Stimulated activated CD8-positive, alpha-beta memory T cell treated with anti-CD3 and anti-CD28 coated beads, Interleukin-2, amount 100 ng/mL, for 48 hours (primary cell): Measurements from ENCODE around the gene LRPAP1.
"Not testable (repeated sequence)": the region's sequence is repeated elsewhere in the genome, so short reads cannot be mapped to it uniquely, and the experiment has no call there.

Experiments used
- DNase-seq, 2 donors: peaks; one replicate each; pipeline ENCODE4 v3.0.0-alpha.2; 2020; ENCODE audit warnings: low read depth in 2 of 2

The LRPAP1 gene

DNA sequence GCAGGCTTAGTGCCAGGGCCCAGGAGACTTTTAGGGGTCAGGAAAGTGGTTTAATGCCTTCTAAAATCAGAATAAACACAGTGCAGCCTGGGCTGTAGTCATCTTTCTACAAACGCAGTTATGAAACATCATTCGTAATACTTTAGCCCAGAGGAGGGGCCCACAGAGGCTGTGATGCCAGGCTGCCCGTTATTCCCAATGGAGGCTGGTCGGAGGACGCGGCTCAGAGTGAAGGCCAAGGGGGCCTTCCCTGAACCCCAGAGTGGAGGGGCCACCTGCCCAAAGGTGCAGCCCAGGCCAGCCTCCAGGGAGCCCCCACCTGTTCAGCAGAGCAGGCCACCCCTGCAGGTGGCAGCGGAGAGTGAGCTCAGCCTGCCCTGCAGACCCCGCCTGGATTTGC, 29.9 kb upstream of the LRPAP1 start:
- DNase-seq = not testable (repeated sequence)

DNA sequence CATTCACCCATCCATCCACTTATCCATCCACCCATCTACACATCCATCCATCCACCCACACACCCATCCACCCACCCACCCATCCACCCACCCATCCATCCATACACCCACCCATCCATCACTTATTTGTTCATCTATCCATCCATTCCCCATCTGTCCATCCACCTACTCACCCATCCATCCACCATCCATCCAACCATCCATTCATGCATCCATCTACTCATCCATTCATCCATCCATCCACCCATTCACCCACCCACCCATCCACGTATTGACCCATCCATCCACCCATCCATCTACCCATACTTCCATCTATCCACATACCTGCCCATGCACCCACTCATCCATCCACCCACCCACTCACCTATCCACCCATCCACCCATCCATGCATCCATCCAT, 28.2 kb upstream of the LRPAP1 start:
- not testable (repeated sequence) for DNase-seq

DNA sequence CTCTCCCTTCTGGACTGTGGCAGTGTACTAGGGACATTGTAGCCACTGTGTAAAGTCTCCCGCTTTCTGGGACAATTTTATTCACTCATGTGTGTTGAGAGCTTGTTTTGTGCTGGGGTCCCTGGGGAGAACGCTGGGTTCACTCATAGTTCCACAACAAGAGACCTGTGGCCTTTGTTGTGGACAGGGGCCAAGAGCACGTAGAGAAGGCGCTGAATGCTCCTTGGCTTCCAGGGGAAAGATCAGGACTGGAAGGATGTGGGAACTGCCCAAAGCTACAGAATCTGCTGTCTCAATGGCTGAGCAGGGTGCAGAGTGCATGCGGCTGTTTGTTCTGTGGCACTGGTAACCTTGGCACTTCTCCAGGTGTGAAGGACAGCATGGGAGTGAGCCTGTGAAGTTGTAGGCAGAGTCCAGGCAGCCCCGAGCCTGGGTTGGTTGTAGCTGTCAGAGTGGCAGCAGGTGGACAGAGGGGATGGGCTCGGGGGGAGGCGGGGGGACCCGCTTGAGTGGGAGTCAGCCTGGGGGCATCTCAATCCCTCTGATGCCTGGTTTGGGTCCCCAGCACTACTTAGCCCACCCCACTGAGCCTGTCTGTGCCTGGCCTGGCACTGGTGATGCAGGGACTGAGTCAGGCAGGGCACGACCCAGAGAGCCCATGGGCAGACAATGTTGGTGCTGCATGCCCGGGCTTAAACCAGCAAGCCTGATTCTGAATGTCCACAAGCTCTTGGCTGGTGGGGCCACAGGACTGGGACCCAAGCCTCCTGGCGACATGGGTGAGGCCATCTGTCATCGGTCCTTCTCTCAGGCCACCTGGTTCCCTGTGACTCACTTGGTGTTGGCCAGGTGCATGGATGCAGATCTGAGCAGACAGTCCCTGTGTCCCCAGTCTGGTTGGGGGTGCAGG, 27.4 kb upstream of the LRPAP1 start:
- not testable (repeated sequence) for DNase-seq

DNA sequence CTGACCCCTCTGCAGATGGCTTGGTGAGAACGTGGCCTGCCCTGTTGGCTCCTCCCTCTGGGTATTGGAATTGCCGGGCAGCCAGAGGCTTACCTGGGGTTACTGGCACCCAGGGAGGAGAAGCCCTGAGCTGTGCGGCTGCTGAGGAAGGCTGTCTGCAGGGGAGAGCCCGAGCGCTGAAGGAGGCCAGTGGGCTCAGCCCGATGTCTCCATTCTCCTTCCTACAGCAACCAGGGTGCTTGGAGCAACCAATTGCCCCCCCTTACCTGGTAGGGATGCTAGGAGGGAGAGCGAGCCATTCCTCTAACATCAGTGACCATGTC, 26.3 kb upstream of the LRPAP1 start:
- not testable (repeated sequence) for DNase-seq

DNA sequence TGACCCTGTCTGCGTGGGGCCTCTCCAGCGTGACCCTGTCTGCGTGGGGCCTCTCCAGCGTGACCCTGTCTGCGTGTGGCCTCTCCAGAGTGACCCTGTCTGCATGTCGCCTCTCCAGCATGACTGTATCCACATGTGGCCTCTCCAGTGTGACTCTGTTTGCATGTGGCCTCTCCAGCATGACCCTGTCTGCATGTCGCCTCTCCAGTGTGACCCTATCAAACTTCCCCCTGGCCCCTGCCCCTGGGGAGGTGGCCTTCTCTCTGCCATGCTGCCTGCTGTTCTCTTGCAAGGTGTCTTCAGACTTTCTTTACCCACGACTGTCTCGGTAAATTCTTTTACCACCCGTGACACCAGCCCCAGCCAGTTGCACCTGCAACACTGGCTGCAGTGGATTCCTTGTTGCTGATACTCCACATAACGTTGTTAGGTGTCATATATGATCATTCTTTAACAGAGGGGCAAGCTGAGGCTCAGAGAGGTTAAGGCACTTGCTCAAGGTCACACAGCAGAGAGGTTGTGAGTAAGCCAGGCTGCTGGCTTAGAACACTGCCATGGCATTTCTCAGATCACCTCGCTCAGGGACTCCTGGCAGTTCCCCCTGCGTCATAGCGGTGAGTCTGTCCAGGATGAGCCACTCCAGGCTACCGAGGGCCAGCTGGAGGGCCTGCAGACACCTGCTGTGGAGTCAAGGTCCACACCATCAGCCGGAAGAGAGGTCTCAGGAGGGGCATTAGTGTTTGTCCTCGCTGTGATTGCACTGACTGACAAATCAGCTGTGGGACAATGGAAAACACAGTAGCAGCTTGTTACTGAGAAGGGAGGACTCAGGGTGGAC, 25.7 kb upstream of the LRPAP1 start:
- DNase-seq = not testable (repeated sequence)

DNA sequence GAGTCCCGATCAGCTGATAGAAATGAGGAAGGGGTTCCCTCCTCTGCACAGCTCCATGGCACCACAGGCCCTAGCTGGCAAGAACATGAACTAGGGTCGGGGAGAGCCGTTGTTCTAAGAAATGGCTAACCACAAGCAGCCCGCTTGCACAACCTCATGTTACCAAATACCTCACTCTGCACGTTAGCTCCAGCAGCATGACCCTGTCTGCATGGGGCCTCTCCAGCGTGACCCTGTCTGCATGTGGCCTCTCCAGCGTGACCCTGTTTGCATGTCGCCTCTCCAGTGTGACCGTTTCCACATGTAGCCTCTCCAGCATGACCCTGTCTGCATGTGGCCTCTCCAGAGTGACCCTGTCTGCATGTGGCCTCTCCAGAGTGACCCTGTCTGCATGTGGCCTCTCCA, 24.9 kb upstream of the LRPAP1 start:
- not testable (repeated sequence) for DNase-seq

DNA sequence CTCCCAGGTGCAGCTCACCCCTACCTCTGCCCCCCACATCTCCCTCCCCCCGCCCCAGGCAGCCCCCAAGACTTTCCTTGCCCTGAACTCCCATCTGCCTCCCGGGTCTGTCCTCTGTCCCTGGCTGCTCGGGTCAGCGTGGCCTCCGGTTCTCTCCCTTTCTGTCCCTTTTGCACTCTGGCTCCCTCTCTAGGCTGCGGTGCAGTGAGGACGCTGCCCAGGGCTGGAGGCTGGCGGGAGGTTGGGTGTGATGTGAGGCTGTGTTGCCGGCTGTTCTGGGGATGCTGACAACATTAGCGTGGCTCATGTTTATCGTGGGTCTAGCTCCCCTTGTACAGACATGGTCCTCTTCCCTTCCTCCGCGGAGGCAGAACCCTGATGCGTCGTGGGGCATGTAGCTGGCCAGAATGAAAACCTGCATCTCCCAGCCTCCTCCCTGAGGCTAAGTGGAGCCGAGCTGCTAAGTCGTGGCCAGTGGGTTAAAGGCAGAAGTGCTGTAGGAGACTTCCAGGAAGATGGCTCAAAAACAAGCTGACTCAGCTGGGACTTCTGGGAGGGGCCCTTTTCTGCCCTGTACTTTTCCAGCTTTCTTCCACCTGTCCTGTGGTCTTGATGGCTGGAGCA, 24.1 kb upstream of the LRPAP1 start:
- not testable (repeated sequence) for DNase-seq

DNA sequence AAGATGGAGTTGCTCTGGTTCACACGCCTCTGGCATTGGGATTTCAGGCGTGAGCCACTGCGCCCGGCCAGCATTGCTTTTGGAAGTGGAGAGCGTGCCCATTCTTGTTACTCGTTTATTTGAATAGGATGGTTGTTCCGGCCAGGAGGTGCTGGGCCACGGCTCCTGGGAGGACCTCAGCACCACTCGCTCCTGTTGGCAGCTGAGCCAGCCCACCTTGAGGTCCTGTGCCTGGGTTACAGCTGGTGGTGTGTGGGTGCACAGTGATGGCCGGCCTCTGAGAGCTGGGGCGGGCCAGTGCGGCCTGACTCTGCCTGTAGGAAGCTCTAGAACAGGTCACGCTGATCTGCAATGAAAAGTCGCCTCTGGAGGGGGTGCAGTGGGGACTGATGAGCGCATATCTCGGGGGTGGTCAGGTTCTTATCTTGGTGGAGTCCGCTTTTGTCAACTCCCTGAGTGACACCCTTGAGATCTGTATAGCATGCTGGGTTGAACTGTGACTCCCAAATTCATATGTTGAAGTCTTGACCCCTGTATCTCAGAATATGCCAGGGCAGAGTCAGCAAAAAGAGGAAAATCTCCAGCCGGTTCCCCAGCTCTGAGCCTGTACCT, 23.3 kb upstream of the LRPAP1 start:
- not testable (repeated sequence) for DNase-seq

DNA sequence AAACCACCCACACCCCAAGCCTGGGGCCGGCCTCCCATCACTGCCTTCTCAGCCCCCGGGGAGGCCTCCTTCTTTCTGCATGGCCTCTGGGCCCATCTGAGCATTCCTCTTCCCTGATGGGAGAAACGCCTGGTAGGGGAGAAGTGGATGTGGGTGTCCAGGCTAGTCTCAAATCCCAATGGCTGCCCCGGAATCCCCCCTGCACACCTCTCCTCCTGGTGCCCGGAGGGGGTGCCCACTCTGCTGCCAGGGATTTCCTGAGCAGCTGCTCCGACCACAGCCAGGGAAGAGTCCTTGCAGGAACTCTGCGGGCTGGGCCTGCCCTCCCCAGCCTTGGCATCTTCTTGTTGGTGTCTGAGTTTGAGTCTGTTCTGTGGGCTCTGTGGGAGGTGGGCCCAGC, 19.1 kb upstream of the LRPAP1 start:
- not testable (repeated sequence) for DNase-seq

DNA sequence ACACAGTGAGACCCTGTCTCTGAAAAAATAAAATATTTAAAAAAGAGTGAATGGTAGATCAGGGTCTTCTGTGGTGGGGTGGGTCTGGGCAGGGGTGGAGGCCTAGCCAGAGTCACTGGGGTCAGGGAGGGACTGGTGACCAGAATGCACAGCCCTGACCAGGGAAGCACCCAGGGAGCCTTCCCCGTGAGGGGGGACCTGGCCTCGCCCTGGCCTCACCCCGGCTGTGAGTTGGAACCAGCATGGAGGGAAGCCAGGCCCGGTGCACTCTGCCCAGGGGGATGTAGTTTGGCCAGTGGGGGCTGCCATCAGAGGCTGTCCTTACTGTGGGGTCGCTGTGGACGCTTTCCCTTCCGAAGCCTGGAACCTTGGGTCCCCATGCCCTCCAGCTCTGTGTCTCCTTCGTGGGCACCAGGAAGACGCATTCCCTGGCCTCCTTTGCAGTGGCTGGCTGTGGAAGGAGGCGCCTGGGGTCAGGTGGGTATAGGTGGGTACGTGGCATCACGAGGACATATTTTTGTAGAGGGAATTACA, 18.6 kb upstream of the LRPAP1 start:
- DNase-seq = not testable (repeated sequence)

DNA sequence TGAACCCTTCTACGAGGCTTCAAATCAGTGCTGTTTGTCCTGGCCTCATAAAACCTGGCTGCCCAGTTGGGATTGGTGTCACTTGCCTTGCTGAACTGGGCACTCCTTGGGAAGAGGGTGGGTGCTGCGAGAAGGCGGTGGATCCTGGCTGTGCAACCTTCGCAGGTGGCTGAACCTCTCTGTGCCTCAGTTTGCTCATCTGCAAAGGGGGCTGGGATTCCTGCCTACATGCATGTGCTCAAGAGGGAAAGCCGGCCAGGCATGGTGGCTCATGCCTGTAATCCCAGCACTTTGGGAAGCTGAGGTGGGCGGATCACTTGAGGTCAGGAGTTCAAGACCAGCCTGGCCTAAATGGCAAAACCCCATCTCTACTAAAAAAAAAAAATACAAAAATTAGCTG, 17.8 kb upstream of the LRPAP1 start:
- DNase-seq = not testable (repeated sequence)

DNA sequence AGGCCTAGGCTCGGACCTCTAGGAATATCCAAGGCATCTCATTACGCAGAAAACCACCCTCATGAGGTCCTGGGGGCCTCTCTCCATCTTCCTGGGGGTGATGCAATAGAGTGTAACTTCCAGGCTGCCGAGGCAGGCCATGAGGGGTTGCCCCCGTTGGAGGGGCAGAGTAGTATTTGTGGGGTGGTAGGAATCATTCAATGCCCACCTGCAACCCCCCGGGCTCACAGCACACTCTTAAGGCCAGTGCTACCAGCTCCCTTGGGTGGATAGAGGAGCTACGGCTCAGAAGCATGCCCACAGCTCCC, 17.4 kb upstream of the LRPAP1 start:
- DNase-seq = not testable (repeated sequence)

DNA sequence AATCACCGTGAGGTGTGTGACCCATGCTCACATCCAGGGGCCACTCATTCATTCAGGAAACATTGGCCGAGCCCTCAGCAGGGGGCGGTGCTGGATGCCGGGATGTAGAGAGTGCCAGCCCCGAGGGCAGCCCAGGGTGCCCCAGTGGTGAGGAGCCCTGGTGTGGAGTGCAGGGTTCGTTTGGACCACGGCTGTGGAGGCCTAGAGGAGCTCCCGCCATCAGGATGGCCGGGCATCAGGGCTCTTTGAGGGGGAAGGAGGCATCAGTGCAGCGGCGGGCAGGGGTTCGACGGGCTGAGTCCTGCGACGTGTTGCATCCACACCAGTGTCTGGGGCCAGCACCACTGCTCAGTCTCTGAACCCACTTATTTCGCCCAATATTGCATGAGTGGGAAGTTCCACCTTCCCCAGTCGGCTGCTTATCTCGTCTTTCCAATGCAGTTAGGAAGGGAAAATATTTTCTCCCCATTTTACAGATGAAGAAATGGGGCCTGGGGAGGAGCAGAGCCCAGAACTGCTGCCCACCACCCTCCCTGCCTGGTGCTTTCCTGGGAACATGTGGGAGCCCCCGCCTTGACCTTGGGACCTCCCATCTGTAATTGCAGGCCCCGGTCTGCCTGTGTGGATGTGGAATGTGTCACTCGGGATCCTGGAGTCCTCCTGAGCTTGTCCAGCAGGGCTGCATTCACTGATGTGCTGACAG, 16.9 kb upstream of the LRPAP1 start:
- DNase-seq = not testable (repeated sequence)

DNA sequence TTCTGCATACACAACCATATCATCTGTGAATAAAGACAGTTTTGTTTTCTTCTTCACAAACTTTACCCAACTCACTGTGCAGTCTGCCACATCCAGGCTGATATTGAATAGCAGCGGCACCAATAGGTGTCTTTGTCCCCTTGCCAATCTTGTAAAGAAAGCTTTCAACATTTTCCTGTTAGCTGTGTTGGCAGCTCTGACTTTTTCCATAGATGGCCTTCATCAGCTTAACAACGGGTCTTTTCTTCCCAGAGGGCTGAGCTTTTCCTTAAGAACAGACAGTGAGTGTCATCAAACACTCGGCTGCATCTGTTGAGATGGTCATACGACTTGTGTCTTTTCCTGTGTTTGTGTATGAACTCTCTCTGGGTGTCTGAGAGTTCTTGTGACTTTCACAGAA, 14.5 kb upstream of the LRPAP1 start:
- DNase-seq = not testable (repeated sequence)

DNA sequence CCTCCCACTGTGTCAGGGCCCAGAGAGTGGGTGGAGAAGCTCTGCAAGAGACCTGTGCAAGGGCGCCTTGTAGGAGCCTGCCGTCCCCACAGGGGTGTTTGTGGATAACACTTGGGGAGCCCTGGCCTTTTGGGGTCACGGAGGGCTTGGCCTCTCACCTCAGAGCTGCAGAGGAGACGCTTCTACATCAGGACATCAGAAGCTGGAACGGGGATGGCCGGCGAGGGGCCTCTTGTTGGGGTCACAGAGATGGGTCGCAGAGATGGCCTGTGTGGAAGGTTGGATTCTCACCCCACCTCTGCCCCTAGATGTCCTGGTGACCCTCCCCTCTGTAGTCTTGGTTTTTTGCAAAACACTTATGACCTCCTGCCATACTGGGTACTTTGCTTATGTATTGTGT, 13.1 kb upstream of the LRPAP1 start:
- not testable (repeated sequence) for DNase-seq

DNA sequence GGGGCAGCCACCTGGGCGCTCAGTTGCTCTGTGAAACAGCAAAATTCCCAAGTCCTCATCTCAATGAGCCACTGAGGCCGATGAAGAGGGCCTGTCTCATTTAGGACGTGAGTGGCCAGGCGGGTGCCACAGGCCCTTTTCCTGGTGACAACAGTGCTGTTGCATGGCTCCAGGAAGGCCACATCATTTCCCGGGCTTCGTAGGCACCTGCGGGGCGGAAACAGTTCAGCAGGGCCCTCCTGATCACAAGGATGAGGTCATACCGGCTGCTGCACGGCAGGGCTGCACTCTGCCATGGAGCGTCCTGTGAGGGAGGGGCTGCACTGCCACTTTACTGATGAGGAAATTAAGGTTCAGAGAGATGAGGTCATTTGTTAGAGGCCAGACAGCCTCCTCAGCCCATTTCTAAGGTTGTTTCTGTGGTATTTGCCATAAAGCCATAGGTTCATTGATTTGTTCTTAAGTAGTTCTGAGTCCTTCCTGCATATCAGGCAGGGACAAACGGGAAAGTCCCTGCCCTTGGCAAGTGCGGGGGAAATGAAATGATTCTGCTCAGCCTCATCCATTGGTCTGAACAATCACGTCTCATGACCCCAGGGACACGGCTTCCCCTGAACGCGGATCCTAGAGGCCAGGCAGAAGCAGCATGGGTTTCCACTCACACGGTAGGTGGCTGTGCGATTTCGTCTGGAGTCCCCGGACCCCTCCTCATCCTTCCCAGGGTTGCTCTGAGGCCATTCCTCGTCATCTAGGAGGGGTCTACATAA, 12.2 kb upstream of the LRPAP1 start:
- DNase-seq = not testable (repeated sequence)

DNA sequence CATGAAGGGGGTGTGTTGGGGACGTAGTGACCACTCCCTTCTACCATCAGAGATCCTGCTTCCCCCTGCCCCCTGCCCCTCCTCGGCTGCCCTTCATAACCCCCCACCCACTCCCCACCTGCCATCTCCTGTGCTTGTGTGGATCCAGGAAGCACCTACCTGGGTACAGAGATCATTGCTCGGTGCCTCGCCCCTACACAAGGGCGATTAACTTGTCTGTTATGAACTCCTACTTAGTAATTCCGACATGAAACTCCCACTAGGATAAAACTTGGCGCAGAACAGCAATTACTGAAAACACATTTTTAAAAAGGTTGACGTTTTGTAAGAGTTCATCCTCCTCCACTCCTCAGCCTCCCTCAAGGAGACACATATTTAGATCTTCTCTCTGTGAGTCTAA, 11.2 kb upstream of the LRPAP1 start:
- not testable (repeated sequence) for DNase-seq

DNA sequence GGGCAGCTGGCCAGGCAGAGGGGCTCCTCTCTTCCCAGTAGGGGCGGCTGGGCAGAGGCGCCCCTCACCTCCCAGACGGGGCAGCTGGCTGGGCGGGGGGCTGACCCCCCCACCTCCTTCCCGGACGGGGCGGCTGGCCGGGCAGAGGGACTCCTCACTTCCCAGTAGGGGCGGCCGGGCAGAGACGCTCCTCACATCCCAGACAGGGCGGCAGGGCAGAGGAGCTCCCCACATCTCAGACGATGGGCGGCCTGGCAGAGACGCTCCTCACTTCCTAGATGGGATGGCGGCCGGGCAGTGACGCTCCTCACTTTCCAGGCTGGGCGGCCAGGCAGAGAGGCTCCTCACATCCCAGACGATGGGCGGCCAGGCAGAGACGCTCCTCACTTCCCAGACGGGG, 6.7 kb upstream of the LRPAP1 start:
- not testable (repeated sequence) for DNase-seq

DNA sequence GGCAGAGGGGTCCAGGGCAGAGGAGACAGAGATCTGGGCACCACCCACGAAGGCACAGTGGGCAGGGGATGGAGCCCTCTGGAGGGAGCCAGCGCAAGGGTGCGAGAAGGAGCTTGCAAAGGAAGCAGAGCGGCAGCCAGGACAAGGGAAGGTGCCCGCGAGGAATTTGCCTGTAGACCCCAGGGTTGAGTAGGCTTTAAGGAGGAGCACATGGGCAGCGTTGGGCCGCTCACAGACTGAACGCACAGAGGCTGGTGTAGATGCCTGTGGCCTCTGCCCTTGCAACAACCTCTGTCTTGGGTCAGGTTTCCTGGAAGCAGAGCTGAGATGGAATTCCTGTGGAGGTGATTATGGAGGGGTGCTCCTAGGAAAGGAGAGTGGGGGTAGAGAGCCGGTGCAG, 3.6 kb upstream of the LRPAP1 start:
- DNase-seq = not testable (repeated sequence)

DNA sequence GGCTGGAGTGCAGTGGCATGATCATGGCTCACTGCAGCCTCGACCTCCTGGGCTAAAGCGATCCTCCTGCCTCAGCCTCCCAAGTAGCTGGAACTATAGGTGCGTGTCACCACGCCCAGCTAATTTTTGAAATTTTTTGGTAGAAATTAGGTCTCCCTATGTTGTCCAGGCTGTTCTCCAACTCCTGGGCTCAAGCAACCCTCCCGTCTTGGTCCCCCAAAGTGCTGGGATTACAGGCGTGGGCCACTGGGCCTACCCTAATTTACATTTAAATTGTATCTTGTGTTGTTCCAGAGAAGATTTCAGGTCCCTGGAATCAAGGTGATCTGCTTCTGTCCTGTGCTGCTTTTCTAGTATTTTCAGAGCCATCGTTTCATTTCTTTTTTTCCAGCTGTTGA, 1.2 kb upstream of the LRPAP1 start:
- DNase-seq = no peak
